Esophagus muscularis mucosa (tissue), 3 donors: ENCODE results near the gene EIF4E.

Experiments used
- CTCF ChIP-seq, 3 experiments: fragments of 200-600 bp in 2 of 3; fragments of 450-650 bp in 1 of 3; sonication (generic) in 2 of 3; IDR thresholded peaks; one replicate each; pipeline ENCODE4 v1.5.1; 2017 to 2019; ENCODE audit warnings: antibody characterized with exemption in 3 of 3, mild to moderate bottlenecking in 2 of 3, moderate library complexity in 1 of 3
- POLR2A ChIP-seq: fragments of 450-650 bp; IDR thresholded peaks from one replicate; pipeline ENCODE4 v1.6.1; 2017; ENCODE audit warnings: antibody characterized with exemption, moderate library complexity, mild to moderate bottlenecking, low read depth

- TF ChIP-seq CTCF (IDR thresholded peaks at IDR 0.05) (no peak), POLR2A (no peak)
These were observed 49.4 kb downstream of the EIF4E start for GRCh38 chr4:98879515-98879914.
